Vagina (tissue), 2 donors: ENCODE results near the gene GJB2.

Source experiments
- POLR2A ChIP-seq, 2 donors: fragments of 450-650 bp; IDR thresholded peaks; one replicate each; pipeline ENCODE4 v1.6.1; 2017; ENCODE audit warnings: antibody characterized with exemption in 2 of 2, mild to moderate bottlenecking in 2 of 2, moderate library complexity in 2 of 2
- POLR2AphosphoS5 ChIP-seq, 2 donors: sonication (generic); formaldehyde crosslinking; IDR thresholded peaks; one replicate each; pipeline ENCODE4 v1.9.0; 2017; ENCODE audit warnings: antibody characterized with exemption in 2 of 2, mild to moderate bottlenecking in 2 of 2, low read depth in 1 of 2; ENCODE audit not compliant: insufficient read depth in 1 of 2
- TF ChIP-seq, protein P1 (sequence below), 3 experiments: fragments of 450-650 bp in 2 of 3; fragments of 200-600 bp in 1 of 3; sonication (generic) in 1 of 3; IDR thresholded peaks; one replicate each; pipeline ENCODE4 v1.5.1; 2017 to 2019; ENCODE audit warnings: antibody characterized with exemption in 3 of 3, mild to moderate bottlenecking in 2 of 3, moderate library complexity in 2 of 3

DNA sequence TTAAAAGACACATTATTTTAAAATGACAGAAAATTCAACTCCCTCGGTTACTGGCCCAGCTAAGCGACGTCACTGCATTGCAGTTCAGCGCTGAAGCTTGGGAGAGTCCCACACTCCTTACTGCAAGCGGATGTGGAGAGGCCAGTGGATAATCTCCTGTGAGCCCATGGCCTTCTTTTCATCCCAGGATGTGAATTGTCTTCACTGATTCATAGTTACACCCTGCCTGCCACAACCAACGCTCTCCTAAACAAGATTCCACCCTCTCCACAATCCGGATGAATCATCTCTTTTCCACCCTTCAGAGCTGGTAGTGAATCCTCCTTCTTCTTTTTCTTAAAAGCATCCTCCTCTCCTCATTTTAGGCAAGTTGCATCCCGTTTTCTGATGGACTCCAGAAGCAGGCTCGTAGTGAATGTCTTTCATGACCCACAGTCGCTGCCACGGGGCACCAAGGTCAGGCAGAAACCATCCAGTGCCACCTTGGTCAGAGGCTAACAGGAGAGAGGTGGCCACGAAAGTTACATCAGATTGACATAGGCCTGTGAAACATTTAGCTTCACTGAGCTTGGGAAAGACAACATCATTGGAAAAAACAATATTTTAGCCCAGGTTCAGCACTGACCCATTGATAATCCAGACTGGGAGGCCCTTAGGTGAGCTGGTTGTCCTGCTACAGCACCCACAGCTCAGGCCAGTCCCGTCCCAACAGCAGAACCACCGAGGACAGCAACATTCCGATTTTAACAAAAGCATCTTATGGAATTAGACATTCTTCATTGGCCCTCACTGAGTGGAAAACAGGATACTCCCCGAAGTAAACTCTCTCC is 2.0 kb downstream of the GJB2 start:
- TF ChIP-seq POLR2A (IDR thresholded peaks at IDR 0.05) = no peak
- TF ChIP-seq, protein P1, sequence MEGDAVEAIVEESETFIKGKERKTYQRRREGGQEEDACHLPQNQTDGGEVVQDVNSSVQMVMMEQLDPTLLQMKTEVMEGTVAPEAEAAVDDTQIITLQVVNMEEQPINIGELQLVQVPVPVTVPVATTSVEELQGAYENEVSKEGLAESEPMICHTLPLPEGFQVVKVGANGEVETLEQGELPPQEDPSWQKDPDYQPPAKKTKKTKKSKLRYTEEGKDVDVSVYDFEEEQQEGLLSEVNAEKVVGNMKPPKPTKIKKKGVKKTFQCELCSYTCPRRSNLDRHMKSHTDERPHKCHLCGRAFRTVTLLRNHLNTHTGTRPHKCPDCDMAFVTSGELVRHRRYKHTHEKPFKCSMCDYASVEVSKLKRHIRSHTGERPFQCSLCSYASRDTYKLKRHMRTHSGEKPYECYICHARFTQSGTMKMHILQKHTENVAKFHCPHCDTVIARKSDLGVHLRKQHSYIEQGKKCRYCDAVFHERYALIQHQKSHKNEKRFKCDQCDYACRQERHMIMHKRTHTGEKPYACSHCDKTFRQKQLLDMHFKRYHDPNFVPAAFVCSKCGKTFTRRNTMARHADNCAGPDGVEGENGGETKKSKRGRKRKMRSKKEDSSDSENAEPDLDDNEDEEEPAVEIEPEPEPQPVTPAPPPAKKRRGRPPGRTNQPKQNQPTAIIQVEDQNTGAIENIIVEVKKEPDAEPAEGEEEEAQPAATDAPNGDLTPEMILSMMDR (IDR thresholded peaks at IDR 0.05) = no peak
- peak in 1 of 2 donors; percentile 16 for TF ChIP-seq POLR2AphosphoS5 (IDR thresholded peaks at IDR 0.05; ENCODE audit: insufficient read depth in 1 of 2, low read depth in 1 of 2)
